PC-3 (cell line): Measurements from ENCODE around the gene FZR1.

Experiments used
- CTCF ChIP-seq: fragments of 300-600 bp; sonication (generic); conservative IDR thresholded peaks from 2 replicates; pipeline ENCODE4 v1.5.1; 2017; ENCODE audit warnings: antibody characterized with exemption, low read depth, mild to moderate bottlenecking, low read length
- EZH2 ChIP-seq: fragments of 300-600 bp; sonication (generic); IDR thresholded peaks from one replicate; pipeline ENCODE4 v1.6.1; 2017; ENCODE audit warnings: antibody characterized with exemption, mild to moderate bottlenecking, low read length; ENCODE audit not compliant: unreplicated experiment
- EZH2phosphoT487 ChIP-seq: fragments of 300-600 bp; sonication (generic); IDR thresholded peaks from 2 replicates; pipeline ENCODE4 v1.6.1; 2018; ENCODE audit warnings: mild to moderate bottlenecking, antibody characterized with exemption, low read length, borderline replicate concordance

- TF ChIP-seq CTCF (no peak), EZH2 (no peak), EZH2phosphoT487 (no peak)
These were observed 57.8 kb downstream of the FZR1 start for GRCh38 chr19:3563709-3564524.
